CD4-positive, alpha-beta T cell treated with Interleukin-4 for 4 hours (primary cell): ENCODE results near the gene OXER1.

Source experiments
- DNase-seq: peaks from one replicate; pipeline ENCODE4 v3.0.0-alpha.2; 2020

The OXER1 gene

DNA sequence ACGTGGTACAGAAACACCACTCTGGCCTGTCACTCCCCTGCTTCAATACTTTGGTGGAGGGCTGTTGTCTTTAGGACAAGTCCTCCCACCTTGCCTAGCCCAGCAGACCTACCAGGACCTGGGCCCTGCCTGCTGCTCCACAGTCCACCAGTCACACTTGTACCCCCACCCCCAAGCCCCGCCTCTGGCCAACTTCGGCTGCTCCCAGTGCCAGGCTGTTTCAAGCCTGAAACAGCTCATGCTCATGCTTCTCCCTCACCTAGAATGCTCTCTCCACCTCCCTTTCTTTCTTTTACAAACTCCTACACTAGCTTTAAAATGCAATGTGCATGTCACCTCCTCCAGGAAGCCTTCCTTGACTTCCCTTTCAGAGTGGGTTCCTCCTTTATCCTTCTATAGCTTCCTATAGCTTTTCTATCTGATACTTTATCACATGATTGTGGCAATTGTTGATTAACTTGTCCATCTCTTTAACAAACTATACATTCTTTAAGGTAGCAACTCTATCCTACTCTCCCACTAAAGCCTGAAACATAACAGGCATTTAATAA, 4.8 kb upstream of the OXER1 start:
- DNase-seq, result no peak

- no peak for DNase-seq
Measured at GRCh38 chr2:42767899-42768705, 4.2 kb upstream of the OXER1 start.

DNA sequence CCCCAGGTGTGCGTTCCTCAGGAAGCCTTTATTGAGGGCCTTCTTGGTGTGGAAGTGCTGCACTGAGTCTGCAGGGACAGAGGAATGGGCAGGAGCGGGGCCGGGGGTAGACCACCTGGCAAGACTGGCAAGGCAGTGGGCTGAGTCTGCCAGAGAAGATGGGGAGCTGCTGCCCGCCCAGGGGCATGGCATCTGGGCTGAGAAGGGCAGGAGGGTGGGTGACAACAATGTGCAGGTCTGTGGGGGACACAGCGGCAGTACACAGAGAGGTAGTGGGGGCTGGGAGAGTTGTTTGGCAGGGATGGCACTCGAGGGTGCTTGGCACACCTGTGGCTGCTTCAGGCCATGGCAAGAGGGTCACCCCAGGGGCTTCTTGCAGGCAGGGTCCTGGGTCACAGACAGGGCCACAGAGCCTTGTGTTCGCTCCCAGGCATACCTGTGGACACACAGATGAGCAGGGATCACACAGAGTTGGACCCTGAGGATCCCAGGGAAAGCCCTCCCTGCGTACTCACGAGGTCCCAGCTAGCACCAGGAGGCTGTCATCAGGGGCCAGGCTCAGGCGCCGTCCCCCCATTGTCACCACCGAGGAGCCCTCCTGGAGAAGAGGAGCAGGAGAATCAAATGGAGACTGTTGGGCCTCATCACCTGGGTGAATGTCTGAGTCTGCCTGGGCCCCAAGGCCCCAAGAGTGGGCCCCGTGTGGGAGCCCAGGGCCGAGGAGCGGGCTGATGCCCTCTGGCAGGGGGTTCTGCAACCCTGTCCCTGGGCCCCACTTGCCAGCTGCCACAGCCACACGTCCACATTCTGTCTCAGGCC, 3.4 kb upstream of the OXER1 start:
- DNase-seq, result no peak

DNA sequence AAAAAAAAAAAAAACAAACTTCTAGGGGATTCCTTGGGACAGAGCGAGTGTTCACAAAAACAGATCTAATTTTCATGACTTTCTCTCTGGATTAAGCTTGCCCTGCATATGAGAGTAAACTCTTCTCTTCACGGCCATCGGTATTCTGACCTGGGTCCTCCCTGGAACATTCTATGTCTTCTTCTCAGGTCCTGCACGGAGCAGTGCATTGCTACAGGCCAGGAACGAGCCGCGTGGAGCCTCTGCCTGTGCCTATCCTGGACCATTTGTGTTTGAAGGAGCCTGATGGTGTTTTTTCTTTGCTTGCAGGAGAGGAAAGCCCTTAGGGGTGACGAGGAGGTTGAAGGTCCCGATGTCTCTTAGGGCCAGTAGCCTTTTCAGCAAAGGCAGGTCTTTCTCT, 1.8 kb upstream of the OXER1 start:
- no peak for DNase-seq

DNA sequence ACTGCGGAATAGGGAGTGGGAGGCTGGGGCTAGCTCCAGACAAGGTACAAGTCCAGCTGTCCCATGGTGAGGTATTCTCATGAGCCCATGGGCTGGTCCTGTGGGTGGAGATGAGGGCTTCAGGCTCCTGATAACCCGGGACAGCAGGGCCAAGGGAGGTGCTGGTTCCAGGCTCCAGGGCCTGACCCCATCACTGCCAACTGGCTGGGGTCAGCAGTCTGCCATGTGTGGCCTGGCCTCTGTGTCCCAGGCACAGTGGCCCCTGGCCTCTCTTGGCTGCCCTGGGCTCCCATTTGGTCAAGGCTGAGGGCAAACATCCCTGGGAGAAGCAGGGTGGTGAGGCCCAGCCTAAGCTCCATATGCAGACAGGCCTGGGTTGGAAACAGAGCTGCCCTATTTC, 966 bp upstream of the OXER1 start:
- DNase-seq, result no peak

DNA sequence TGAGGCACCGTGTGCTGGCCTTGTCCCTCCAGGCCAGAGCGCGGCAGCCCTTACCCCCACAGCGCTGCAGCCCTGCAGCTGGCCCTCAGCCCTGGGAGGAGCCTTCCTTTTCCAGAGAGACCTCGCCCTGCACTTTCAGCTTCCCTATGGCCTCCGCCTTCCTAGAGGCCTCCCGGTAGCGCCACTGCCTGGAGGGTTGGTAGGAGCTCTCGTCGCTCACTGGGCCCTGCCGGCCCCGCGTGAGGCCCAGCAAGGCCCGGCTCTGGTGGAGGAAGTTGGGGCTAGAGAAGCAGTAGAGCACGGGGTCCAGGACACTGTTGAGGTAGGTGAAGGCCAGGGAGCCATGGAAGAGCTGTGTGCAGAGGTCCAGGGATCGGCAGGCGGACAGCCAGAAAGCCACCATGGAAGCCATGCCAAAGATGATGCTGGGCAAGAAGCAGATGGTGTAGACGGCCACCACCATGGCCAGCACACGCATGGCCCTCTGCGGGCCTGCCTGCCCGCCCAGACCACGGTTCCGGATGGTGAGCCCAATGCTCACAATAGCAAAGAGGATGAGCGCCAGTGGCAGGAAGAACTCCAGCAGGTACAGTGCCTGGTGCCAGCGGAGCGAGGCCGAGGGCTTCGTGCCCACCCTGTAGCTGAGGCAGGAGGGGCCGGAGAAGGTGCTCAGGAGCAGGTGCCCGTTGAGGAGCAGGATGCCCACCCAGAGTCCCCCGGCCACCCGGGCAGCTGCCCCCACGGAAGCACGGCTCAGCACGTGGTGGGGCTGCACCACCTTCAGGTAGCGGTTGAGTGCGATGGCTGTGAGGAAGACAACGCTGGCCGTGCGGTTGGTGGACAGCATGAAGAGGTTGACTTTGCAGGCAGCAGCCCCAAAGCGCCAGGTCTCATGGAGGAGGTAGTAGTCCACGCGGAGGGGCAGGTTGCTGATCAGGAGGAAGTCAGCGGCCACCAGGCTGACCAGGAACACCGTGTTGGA, 821 bp downstream of the OXER1 start:
- DNase-seq, result no peak

DNA sequence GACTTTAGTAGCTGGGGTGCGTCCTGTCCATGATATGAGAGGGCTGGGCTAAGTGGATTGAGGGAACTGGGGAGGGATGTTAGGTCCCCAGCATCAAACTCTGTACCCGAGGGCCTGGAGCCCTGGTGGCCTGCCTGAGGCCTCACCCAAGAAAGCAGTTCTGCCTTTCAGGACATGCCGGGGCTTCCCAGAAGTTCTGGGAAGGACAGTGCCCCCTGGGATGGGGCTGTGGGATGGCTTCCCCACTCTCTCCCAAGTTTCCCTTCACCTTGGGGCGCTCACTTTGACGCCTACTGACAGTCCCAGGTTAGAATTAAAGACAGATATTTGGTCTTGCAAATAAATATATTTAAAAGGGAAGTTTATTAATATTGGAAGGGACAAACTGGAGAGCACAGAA, 1.8 kb downstream of the OXER1 start:
- no peak for DNase-seq

DNA sequence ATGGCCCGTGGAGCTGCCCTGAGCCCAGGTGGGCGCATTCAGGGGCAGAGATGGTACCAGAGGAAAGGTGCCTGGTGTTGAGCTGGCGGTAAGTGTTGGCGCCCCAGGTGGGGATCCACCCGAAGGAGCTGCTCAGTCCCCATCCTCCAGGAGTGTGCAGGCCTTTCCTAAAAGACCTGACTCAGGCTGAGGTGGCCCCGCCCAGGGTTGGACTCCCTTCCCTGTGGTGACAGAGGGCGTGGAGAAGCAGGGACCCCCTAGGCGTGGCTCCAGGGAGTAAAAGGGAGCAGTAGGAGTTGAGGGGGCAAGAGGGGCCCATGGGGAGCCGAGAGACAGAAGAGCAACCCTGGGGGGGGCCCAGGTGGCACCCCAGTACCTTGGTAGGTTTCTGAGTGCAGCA, 2.4 kb downstream of the OXER1 start:
- DNase-seq, result no peak

DNA sequence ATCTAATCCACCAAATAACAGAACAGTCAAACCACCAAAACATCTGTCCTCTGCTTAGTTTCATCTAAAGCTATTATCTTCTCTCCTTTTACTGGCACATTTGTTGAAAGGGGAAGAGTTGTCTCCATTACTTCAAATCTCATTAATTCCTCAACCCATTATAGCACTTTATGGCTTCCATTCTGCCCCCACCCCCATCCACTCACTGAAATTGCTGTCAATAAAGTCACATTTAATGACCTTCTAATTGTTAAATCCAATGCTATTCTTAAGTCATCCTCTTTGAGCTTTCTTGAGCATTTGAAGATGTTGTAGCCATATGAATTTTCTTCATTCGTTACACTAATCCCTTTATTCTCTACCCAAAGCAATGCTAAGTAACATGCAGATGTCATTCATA, 5.2 kb downstream of the OXER1 start:
- DNase-seq, result no peak

DNA sequence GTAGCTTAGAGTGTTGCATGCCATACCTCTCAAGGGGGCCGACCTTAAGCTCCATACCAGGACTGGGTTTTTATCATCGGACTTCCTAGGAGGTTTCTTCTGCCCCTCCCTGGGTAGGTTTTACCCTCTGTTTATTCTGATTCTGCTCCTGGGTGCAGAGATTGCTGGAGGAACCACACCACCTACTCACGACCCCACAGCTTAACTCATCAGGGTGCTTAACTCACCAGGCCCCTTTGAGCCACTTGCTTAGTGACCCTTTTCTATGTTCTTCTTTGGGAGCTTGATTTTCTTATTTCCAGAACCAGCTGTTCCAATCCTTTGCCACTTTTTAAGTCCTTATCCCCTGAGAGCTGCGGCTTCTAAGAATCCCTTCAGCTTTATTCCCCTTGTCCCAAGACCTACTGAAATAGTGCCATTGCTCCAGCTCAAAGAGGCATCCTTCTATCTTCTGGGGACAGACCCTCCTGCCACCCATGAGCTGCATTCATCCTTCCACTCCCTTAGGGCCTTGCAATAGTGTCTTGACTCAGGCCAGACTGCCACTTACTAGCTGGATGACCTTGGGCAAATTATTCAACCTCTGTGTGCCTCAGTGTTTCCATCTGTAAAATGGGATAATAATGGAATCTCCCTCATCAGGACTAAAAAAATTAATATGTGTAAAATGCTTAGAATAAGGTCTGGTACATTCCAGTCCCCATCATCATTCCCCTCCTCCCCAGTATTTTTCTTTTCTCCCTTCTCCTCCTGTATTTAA, 5.8 kb downstream of the OXER1 start:
- no peak for DNase-seq

- DNase-seq, result no peak
Measured at GRCh38 chr2:42756966-42757513, 6.9 kb downstream of the OXER1 start.

GRCh38 chr2:42756150-42756775, 7.7 kb downstream of the OXER1 start:
- DNase-seq, result no peak

DNA sequence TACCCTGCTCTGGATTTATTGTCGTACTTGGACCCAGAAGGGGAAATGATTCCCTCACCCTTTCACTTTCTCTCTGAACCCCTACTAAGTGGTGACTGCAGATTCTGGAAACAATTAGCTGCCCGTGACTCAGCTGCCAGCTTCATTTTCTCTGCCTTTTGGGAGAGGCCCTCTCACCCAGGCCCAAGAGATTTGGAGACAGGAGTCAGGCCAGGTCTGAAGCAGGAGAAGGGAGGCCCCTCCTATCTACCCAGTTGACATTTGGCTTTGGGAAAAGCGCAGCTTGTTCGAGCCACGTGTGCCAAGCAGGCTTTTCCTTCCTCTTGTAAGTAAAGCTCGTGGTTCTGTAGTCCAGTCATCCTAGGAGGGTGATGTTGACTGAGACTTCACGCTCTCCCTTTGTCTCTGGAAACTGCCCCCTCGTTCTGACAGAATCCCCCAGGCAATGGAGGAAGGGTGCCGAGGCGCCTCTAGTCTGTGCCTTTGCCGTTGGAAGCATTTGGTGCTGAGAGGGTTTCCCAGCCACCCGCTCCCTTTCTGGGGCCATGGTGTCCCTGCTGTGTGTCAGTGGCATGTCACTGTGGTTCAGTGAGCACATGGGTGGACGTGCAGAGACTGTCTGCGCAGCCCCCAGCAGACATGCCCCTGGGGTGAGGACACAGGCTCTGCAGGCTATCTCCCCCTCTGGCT, 8.6 kb downstream of the OXER1 start:
- no peak for DNase-seq

- DNase-seq, result no peak
Measured at GRCh38 chr2:42754776-42755140, 9.2 kb downstream of the OXER1 start.

DNA sequence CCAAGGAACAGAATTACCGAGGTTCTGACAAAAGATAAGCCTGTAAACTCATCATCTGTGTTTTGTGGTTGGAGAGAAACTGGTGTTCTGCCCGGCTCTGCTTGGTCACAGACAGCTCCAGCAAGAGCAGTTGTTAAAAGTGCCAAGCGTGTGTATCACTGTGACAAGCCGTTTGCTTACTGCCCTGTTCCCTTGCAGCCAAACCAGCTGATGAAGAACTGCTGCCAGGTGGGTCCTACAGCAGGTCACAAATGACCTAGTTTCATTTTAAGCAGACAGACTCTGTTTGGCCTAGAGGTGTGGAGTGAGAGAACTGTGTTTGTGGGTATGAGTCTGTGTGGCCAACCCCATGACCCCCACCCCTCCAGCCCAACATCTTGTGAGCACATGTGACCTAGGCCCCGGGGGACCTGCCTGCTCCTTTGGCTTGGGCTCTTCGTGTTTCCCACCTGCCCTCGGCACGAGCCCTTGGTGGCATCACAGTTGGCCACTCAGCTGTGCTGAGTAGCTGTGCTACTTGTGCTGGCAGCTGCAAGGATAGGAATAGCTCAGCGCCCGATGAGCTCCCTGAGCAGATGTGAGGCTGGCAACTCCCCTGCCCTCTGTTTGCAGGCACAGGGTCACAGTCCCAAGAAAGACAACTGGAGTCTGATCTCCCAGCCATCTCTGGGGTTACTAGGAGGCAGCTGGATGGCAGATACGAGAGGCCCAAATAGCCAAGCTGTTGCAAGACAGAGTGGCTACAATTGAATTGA, 9.7 kb downstream of the OXER1 start:
- DNase-seq, result no peak

DNA sequence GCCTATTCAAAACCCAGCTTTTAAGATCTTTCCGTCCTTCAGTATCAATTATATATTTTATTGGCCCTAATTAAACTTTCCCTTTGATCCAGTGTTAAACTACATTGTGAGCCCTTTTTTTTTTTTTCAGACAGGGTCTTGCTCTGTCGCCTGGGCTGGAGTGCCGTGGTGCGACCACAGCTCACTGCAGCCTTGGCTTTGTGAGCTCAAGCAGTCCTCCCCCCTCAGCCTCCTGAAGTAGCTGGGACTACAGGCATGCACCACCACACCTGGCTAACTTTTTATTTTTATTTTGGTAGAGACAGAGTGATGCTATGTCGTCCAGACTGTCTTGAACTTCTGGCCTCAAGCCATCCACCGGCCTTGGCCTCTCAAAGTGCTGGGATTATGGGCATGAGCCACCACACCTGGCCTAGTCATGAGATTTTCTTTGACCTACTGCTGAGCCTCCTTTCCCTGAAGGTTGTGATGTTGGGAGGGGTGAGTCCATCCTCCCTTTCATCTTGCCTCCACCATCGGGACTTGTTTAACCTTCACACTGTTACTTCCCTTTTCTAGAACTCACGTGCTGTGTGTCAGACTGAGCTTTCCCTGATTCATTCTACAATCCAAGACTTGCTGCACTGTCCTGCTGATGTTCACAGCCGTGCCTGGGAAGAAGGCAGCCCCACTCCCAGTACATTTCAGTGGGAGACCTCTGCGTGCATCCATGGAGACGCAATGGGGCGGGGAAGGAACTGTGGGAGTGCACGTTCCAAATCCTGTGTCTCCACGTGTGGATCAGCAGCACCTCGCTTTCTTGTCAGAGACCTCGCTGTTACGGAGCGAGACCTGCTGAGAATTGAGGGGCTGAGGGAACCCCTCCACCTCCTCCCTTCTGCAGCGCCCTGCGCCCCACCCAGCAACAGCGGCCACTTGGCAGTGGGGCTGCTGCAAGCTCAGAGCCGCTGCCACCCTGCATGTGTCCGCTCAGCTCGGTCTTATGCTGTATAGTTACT, 10.8 kb downstream of the OXER1 start:
- no peak for DNase-seq

DNA sequence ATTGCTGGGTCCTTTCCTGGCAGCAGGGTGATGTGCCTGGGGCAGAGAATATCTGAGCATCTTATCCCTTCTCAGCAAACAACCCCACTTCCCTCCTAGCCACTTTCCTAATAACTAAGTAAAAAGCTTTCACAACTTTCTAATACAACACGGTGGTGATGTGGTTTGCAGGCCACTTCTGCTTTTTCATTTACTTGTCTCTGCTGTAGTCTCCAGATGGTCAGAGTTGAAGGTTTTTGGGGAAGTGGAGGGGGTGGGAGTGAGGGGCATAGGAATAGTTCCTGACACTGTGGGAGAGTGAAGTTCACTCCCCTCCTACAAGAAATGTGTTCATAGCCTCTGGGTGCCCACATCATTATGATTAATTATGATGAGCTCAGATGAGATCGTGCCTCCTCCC, 11.6 kb downstream of the OXER1 start:
- DNase-seq, result peak; percentile 17

GRCh38 chr2:42748840-42749239, 15.1 kb downstream of the OXER1 start:
- no peak for DNase-seq

DNA sequence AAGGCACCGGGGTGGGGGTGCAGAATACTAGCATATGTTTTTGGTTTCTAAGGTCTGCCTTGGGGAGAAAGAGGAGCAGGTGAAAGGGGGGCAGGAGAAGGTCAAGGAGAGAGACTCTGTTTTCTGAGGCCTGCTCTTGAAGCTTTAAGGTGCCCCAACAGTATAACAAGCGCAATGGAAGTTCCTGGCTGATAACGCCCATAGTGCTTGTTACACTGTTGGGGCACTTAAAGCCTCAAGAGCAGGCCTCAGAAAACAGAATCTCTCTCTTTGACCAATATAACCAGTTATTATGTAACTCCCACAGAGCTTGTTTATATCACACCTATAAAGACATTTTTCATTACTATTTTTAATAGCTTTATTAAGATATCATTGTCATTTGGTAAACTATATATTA, 16.5 kb downstream of the OXER1 start:
- DNase-seq, result no peak
